Measurements from ENCODE around the gene SLAMF1. TPM values are rescaled to one million over a fixed set of nuclear protein-coding genes. Genes with fewer than 3 reads are reported as not detected.

SLAMF1 gene
- total and polyA plus RNA-seq, 2 of the 13 experiments (the other 11 are each of a cell fraction or from before 2014, with no cell fraction given) = not detected

DNA sequence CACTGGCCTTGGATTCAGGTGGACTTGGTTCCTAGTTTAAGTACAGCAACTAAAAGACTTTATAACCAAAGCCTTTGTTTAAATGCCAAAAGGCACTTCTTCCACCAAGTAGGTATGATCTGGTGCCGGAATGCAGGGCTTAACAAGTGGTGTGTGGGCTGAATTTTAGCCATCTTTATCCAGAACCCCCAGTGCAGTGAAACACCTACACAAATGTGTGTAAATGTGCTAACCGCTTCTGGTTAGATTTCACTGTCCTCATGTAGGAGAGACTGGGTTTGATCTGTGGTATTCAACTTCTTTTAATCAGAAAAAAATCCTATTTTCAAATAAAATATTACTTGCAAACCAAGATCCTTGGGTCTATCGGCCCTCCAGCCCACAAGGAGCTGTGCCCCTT, 10.3 kb downstream of the SLAMF1 start:
- no peaks in the 10 kb centered on the region for H3K36me3 ChIP-seq (replicated peaks in 1 of 2; ENCODE audit: control insufficient read depth in 1 of 2, insufficient read depth in 2 of 2, low read length in 2 of 2)
- in situ Hi-C loops (cut with HindIII; ENCODE audit: extremely low pct_ligation_motif_present, low pct_unique_long_range_greater_than_20kb) = no loop called here
- no peak overlapping the region for H3K4me3 ChIP-seq (replicated peaks in 1 of 3; ENCODE audit: insufficient read depth in 1 of 3, low read depth in 2 of 3, low read length in 3 of 3)
- no peak overlapping the region for H3K4me2 ChIP-seq (ENCODE audit: low read depth, low read length)
- FAIRE-seq (no peak), ATAC-seq (no peak), DNase-seq (ENCODE audit: low spot score) (no peak)
- H3K27me3 ChIP-seq (ENCODE audit: control insufficient read depth in 1 of 2, insufficient read depth in 2 of 2, low read length in 2 of 2) = 0 out of 5 replicates have a peak, but pooled peaks cover 0 to 1% of the 10 kb centered on the region in 2 experiments
- H3K9ac ChIP-seq (ENCODE audit: insufficient read depth, low read depth, low read length) = no peak overlapping the region
- no peaks in the 10 kb centered on the region for H3K9me3 ChIP-seq (ENCODE audit: low read length)
- ChIA-PET CTCF (ENCODE audit: low intra/inter-chr PET ratio, low total read pairs) (no interaction called here), POLR2A (no interaction called here)
- H3K79me2 ChIP-seq (ENCODE audit: insufficient read depth, low read length) = no peaks in the 10 kb centered on the region
- peaks cover 28% of the 10 kb centered on the region for H3K4me1 ChIP-seq (ENCODE audit: insufficient read depth, low read length)
- WGBS (ENCODE audit: low lambda C conversion rate) = 44% methylated on average over 3 of the region's 3 CpGs
- H2AFZ ChIP-seq (ENCODE audit: low read length) = no peak overlapping the region
- TF ChIP-seq ZNF441 (CRISPR knock-in tag; IDR thresholded peaks at IDR 0.05; ENCODE audit: borderline replicate concordance) (no peak), TCF7 (IDR thresholded peaks at IDR 0.05; ENCODE audit: low read depth) (no peak), HDAC6 (IDR thresholded peaks at IDR 0.05; ENCODE audit: low read depth, low read length) (no peak), NAIF1 (CRISPR knock-in tag; IDR thresholded peaks at IDR 0.05; ENCODE audit: borderline replicate concordance) (no peak), ZNF841 (CRISPR knock-in tag; IDR thresholded peaks at IDR 0.05; ENCODE audit: borderline replicate concordance) (no peak), CBFB (CRISPR knock-in tag; IDR thresholded peaks at IDR 0.05) (no peak), FOXA3 (CRISPR knock-in tag; IDR thresholded peaks at IDR 0.05) (no peak), BRD4 (CRISPR knock-in tag; IDR thresholded peaks at IDR 0.05) (no peak), HOXA7 (CRISPR knock-in tag; IDR thresholded peaks at IDR 0.05) (no peak), SIX1 (CRISPR knock-in tag; IDR thresholded peaks at IDR 0.05; ENCODE audit: borderline replicate concordance) (no peak), ZNF891 (CRISPR knock-in tag; IDR thresholded peaks at IDR 0.05) (no peak), ZNF33B (CRISPR knock-in tag; IDR thresholded peaks at IDR 0.05) (no peak), ZNF225 (CRISPR knock-in tag; IDR thresholded peaks at IDR 0.05) (no peak)
- TF ChIP-seq, protein P1, sequence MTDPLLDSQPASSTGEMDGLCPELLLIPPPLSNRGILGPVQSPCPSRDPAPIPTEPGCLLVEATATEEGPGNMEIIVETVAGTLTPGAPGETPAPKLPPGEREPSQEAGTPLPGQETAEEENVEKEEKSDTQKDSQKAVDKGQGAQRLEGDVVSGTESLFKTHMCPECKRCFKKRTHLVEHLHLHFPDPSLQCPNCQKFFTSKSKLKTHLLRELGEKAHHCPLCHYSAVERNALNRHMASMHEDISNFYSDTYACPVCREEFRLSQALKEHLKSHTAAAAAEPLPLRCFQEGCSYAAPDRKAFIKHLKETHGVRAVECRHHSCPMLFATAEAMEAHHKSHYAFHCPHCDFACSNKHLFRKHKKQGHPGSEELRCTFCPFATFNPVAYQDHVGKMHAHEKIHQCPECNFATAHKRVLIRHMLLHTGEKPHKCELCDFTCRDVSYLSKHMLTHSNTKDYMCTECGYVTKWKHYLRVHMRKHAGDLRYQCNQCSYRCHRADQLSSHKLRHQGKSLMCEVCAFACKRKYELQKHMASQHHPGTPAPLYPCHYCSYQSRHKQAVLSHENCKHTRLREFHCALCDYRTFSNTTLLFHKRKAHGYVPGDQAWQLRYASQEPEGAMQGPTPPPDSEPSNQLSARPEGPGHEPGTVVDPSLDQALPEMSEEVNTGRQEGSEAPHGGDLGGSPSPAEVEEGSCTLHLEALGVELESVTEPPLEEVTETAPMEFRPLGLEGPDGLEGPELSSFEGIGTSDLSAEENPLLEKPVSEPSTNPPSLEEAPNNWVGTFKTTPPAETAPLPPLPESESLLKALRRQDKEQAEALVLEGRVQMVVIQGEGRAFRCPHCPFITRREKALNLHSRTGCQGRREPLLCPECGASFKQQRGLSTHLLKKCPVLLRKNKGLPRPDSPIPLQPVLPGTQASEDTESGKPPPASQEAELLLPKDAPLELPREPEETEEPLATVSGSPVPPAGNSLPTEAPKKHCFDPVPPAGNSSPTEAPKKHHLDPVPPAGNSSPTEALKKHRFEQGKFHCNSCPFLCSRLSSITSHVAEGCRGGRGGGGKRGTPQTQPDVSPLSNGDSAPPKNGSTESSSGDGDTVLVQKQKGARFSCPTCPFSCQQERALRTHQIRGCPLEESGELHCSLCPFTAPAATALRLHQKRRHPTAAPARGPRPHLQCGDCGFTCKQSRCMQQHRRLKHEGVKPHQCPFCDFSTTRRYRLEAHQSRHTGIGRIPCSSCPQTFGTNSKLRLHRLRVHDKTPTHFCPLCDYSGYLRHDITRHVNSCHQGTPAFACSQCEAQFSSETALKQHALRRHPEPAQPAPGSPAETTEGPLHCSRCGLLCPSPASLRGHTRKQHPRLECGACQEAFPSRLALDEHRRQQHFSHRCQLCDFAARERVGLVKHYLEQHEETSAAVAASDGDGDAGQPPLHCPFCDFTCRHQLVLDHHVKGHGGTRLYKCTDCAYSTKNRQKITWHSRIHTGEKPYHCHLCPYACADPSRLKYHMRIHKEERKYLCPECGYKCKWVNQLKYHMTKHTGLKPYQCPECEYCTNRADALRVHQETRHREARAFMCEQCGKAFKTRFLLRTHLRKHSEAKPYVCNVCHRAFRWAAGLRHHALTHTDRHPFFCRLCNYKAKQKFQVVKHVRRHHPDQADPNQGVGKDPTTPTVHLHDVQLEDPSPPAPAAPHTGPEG (CRISPR knock-in tag; IDR thresholded peaks at IDR 0.05) = no peak
- no TSS peak for BruUV-seq (replicated peaks)
- intact Hi-C loops (cut with micrococcal nuclease; ENCODE audit: unreplicated experiment) = no loop called here
- no peaks in the 10 kb centered on the region for H4K20me1 ChIP-seq (ENCODE audit: insufficient read depth, low read length)
- no peak overlapping the region for H3K27ac ChIP-seq (ENCODE audit: extremely low read length, insufficient read depth, low read length)
